Subcutaneous adipose tissue (tissue), 4 donors: ENCODE results near the gene ILDR1. TPM values are rescaled to one million over a fixed set of nuclear protein-coding genes. Genes with fewer than 3 reads are reported as not detected.

Experiments
- total RNA-seq, 4 donors: library from RNA; depleted of rRNA; stranded (reverse); fragments of >200 nt; gene quantifications; one replicate each; pipeline ENCODE4 v1.1.0, GENCODE V29; 2016
- TF ChIP-seq, protein P1 (sequence below): fragments of 450-650 bp; IDR thresholded peaks from one replicate; pipeline ENCODE4 v1.5.1; 2016; ENCODE audit warnings: low read depth, mild to moderate bottlenecking, control low read depth, antibody characterized with exemption, moderate library complexity

ILDR1 gene
- total RNA-seq, 4 donors from 2014 or later: 0.17 TPM; not detected in 3

DNA sequence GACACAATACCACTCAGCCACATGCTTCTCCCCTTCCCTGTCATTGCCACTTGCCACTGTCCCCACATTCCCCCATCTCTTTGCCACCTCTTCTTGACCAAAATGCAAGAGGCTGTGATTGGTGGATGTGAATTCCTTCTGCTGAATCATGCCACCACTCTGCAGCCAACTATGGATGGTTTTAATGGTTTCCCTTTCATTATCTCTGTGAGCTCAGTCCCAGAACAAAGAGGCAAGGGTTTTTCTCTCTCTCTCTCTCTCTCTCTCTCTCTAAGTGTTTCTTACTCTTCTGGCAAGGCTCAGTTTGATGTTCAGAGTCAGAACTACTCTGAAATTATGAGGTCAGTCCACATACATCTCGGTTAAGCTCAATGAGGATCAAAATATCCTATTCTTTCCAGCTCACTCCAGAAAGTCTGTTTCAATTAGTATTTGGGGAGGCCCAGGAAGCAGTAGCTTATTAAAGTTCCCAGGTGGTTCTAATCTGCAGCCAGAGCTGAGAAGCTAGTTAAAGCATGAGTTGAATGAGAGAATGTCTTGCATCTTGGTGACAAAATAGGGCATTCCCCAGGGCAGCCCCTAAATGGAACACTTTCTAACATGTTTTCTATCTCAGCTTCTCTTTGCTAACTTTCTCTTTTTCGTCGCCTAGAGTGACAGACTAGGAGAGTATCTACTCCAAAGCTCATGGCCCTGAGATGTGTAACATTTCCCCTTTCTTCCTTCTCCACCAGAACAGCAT lies 8.5 kb upstream of the ILDR1 start:
- TF ChIP-seq, protein P1, sequence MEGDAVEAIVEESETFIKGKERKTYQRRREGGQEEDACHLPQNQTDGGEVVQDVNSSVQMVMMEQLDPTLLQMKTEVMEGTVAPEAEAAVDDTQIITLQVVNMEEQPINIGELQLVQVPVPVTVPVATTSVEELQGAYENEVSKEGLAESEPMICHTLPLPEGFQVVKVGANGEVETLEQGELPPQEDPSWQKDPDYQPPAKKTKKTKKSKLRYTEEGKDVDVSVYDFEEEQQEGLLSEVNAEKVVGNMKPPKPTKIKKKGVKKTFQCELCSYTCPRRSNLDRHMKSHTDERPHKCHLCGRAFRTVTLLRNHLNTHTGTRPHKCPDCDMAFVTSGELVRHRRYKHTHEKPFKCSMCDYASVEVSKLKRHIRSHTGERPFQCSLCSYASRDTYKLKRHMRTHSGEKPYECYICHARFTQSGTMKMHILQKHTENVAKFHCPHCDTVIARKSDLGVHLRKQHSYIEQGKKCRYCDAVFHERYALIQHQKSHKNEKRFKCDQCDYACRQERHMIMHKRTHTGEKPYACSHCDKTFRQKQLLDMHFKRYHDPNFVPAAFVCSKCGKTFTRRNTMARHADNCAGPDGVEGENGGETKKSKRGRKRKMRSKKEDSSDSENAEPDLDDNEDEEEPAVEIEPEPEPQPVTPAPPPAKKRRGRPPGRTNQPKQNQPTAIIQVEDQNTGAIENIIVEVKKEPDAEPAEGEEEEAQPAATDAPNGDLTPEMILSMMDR: no peak

DNA sequence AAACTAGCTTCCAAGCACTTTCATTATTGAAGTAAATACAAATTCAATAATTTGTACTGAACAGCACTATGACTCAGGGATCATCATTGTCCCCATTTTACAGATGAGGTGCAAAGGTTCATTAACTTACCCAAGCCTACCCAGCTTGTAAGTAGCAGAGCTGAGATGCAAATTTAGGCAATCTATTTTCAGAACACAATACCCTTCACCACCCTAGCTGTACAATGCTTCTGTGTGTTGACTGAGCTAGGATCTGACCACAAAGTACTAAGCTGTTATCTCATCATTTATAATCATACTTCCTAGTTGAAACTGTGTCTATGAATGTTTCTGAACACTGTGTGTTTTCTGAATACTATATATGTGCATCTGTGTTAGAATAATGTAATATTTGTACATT lies 3.2 kb upstream of the ILDR1 start:
- TF ChIP-seq, protein P1: no peak

DNA sequence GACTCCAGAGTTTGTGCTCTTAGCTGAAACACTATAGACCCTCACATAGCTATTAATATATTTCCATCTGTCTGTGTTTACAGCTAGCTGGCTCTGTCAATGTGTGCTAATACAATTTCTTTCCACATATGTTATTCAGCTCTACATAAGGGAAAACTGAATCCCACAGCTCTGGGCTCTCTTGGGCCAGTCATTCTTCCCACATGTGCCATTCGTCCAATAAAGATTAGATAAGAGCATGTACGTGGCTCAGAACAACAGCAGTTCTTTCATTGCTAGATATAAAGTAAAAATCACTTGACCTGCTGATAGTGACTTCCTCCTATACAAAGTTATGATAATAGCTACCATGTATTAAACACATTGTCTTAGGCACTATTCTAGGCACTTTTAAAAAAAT lies 2.8 kb upstream of the ILDR1 start:
- TF ChIP-seq, protein P1: no peak

DNA sequence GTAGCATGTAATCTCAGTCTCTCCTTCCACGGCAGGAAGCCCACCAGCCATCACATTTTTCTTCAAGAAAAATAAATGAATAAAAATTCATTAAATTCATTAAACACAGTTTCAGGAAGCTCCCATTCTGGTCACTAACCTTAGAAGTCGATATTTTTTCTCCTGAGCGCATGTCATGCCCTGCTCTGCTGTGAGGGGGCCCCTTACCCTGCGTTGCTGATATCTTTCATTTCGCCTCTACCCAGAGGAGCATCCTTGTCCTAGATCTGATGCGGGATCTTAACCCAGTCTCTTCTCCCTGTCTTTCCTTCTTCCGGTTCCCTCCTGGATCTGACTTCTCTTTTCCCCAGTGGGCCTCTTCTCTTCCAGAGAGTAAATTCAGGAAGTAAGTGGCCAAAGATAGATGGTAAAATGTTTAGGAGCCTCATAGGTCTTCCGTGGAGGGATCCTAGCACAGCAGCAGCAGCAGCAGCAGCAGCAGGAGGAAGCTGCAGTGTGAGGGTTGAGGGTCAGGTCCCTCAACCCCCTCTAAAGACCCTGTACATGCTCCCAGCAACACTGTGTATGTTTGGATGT lies 1.4 kb upstream of the ILDR1 start:
- TF ChIP-seq, protein P1: no peak

DNA sequence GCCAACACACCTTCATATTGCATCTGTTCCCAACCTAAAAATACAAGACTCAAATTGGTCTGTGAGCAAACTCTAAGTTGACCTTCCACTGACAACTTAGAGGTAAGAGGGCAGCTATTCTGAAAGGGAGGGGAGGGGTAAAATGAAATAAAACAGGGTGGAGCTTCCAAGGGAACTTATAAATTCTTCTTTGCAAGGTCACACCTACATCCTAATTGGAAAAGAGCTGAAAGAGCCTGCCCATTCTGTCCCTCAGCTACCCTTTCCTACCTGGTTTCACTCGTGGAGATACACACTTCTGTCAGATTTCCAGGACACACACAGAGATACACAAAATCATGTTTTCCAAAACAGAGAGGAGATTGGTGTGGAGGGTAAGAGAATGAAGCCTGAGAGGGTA lies 1.0 kb downstream of the ILDR1 start:
- TF ChIP-seq, protein P1: no peak

DNA sequence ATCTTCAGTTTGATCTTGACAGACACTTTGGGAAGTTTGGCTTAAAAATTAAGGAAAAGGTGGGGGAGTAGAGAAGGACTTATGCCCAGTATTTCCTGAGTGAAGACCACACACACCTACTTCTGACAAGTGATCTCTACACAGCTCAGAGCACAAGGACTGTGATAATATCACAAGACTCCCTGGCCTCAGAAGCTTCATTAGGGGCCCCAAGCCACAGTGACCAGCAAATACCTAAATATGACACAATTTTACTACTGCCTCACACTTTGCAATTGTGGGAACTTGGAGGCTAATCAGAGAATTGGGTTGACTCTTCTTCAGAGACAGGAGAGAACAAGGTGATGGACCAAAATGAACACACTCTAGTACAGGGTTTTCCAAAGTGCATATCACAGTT lies 2.6 kb downstream of the ILDR1 start:
- TF ChIP-seq, protein P1: no peak

DNA sequence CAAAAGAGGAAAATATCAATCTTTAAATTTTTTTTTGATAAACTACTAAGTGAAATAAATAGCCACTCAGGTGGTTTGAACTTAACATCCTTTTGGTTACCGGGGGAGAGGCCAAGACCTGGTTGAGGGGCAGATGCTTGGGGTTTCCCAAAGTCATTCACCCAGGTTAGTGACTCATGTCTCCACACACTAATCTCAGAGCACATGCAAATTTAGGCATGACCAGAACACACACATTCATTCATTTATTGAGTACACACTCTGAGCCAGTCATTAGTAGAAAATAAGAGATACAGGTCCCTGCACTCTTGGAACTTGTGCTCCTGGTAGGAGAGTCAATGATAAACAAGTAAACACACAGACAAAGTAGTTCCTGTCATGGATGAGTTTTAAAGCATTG lies 7.3 kb downstream of the ILDR1 start:
- TF ChIP-seq, protein P1: no peak
